ENCODE measurements around the gene BBS7.

DNA sequence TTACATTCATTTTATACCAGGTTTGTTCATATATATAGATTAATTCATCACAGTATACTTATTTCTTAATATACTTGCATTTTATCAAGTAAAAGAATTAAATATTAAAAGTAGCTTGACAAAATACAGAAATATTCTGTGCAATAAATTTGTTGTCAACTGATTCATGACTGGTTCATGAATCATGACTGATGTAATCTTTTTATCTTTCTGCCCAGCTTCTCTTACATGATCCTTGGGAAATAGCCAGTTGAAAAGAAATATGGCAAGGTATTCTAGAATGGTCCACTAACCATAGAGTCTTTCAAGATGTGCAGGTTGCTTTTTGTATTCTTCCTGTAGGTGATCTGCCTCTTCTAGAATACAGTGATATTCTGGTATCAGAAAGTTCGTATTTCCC lies 42.4 kb downstream of the BBS7 start:
- TF ChIP-seq POLR2A (IDR thresholded peaks at IDR 0.05) (no peak), CTCF (IDR thresholded peaks at IDR 0.05) (no peak)

Measured in heart left ventricle (tissue), 13 donors.